Keratinocyte (primary cell): ENCODE data around the gene RAVER1. TPM values are rescaled to one million over a fixed set of nuclear protein-coding genes. Genes with fewer than 3 reads are reported as not detected.
"Not testable (repeated sequence)": the region's sequence is repeated elsewhere in the genome, so short reads cannot be mapped to it uniquely, and the experiment has no call there.

Experiments
- DNase-seq: peaks from one replicate; pipeline ENCODE4 v3.0.0-alpha.2; 2011; ENCODE audit warnings: low read depth, missing footprints, low spot score
- FAIRE-seq: peaks from 2 replicates; lab custom pipeline; 2011; peaks lifted over from hg19 to GRCh38; lab: Jason Lieb, UNC
- H2AFZ ChIP-seq: 2 replicates; pipeline ENCODE4 v1.6.0; 2012; ENCODE audit warnings: low read length, control low read depth, inconsistent platforms; ENCODE audit not compliant: control insufficient read depth
- H3K27ac ChIP-seq: 2 replicates; pipeline ENCODE4 v1.5.1; 2011; ENCODE audit warnings: low read length; ENCODE audit not compliant: control insufficient read depth, insufficient read depth
- H3K27me3 ChIP-seq: 3 replicates; pipeline ENCODE4 v1.6.0; 2011; ENCODE audit warnings: low read length; ENCODE audit not compliant: control insufficient read depth, insufficient read depth; ENCODE audit errors: extremely low read depth
- H3K36me3 ChIP-seq, 2 experiments: 2 replicates in 1 of 2; 3 replicates in 1 of 2; pipeline ENCODE4 v1.5.1; 2011; ENCODE audit warnings: low read length in 2 of 2, mild to moderate bottlenecking in 1 of 2; ENCODE audit not compliant: control insufficient read depth in 2 of 2, insufficient read depth in 2 of 2; ENCODE audit errors: extremely low read depth in 1 of 2
- H3K4me1 ChIP-seq: 3 replicates; pipeline ENCODE4 v1.5.1; 2011; ENCODE audit warnings: low read length; ENCODE audit not compliant: control insufficient read depth, insufficient read depth; ENCODE audit errors: extremely low read depth
- H3K4me2 ChIP-seq: 3 replicates; pipeline ENCODE4 v1.6.0; 2011; ENCODE audit warnings: low read depth, low read length; ENCODE audit not compliant: control insufficient read depth, insufficient read depth; ENCODE audit errors: extremely low read depth
- H3K4me3 ChIP-seq, 3 experiments: fragments of 200-600 bp in 1 of 3; sonication (generic) in 1 of 3; 2 replicates in 2 of 3; 3 replicates in 1 of 3; pipeline ENCODE4 v1.5.1; 2011 to 2016; ENCODE audit warnings: low read length in 3 of 3, mild to moderate bottlenecking in 3 of 3, control low read depth in 2 of 3, inconsistent platforms in 1 of 3, low read depth in 1 of 3, mixed read lengths in 1 of 3, mixed run types in 1 of 3, moderate library complexity in 1 of 3; ENCODE audit not compliant: control insufficient read depth in 2 of 3, insufficient read depth in 2 of 3; ENCODE audit errors: extremely low read depth in 1 of 3
- H3K79me2 ChIP-seq: 2 replicates; pipeline ENCODE4 v1.6.0; 2012; ENCODE audit warnings: low read length; ENCODE audit not compliant: control insufficient read depth, insufficient read depth
- H3K9ac ChIP-seq: 3 replicates; pipeline ENCODE4 v1.6.0; 2011; ENCODE audit warnings: low read length; ENCODE audit not compliant: control insufficient read depth, insufficient read depth; ENCODE audit errors: extremely low read depth
- H3K9me1 ChIP-seq: 3 replicates; pipeline ENCODE4 v1.6.0; 2011; ENCODE audit warnings: low read length; ENCODE audit not compliant: control insufficient read depth, insufficient read depth; ENCODE audit errors: extremely low read depth
- H3K9me3 ChIP-seq: 2 replicates; pipeline ENCODE4 v1.5.1; 2012; ENCODE audit warnings: low read depth, low read length; ENCODE audit not compliant: control insufficient read depth
- H4K20me1 ChIP-seq: 3 replicates; pipeline ENCODE4 v1.6.0; 2011; ENCODE audit warnings: low read length; ENCODE audit not compliant: control insufficient read depth, insufficient read depth; ENCODE audit errors: extremely low read depth
- CTCF ChIP-seq, 3 experiments: IDR thresholded peaks in 1 of 3; conservative IDR thresholded peaks in 1 of 3; optimal IDR thresholded peaks in 1 of 3; 2 replicates in 2 of 3; 3 replicates in 1 of 3; pipeline versions ENCODE3 to v1.5.1; 2011; ENCODE audit warnings: low read length in 3 of 3, mild to moderate bottlenecking in 3 of 3, moderate library complexity in 2 of 3, control low read depth in 1 of 3, inconsistent platforms in 1 of 3; ENCODE audit not compliant: insufficient read depth in 2 of 3; ENCODE audit errors: extremely low read depth in 1 of 3
- EZH2 ChIP-seq: IDR thresholded peaks from one replicate; pipeline ENCODE4 v1.6.1; 2012; ENCODE audit warnings: inconsistent platforms, mild to moderate bottlenecking, low read length, moderate library complexity
- dilution Hi-C: fragments of 300-500 bp; cut with MboI; formaldehyde crosslinking; loops from one replicate; pipeline ENCODE4 v1.7.0; 2020; ENCODE audit warnings: low sequenced_read_pairs; ENCODE audit not compliant: extremely low pct_ligation_motif_present
- polyA plus RNA-seq, 5 experiments: library from polyadenylated mRNA; depleted of rRNA in 3 of 5; stranded (reverse) in 3 of 5; stranded (forward) in 1 of 5; unstranded in 1 of 5; fragments of >200 nt; gene quantifications; 1 replicate in 1 of 5; 2 replicates in 3 of 5; 3 replicates in 1 of 5; pipeline versions ENCODE4 v1.2.1 to v1.2.3, GENCODE V29; 2011 to 2012; ENCODE audit warnings: missing spikeins in 2 of 5, low read depth in 1 of 5, low replicate concordance in 1 of 5

The RAVER1 gene
- polyA plus RNA-seq, 1 donor (not counting 4 experiments of a cell fraction or from before 2014, with no cell fraction given) = 0.84 TPM

GRCh38 chr19:10378124-10378523, 44.8 kb upstream of the RAVER1 start:
- Histone ChIP-seq H3K79me2 (peaks cover 10% of the 10 kb centered on the region), H3K36me3 (peaks cover 2 to 5% of the 10 kb centered on the region in 2 experiments), H3K27me3 (no peaks in the 10 kb centered on the region), H2AFZ (no peak overlapping the region), H3K4me3 (no peak overlapping the region), H3K9ac (no peak overlapping the region), H3K9me3 (no peaks in the 10 kb centered on the region), H4K20me1 (no peaks in the 10 kb centered on the region), H3K4me2 (no peak overlapping the region), H3K4me1 (peaks cover 8% of the 10 kb centered on the region), H3K9me1 (no peaks in the 10 kb centered on the region), H3K27ac (no peak overlapping the region)
- no peak for FAIRE-seq
- dilution Hi-C loops = no loop called here
- TF ChIP-seq CTCF (optimal IDR thresholded peaks at IDR 0.05 in 1 of 3, IDR thresholded peaks at IDR 0.05 in 1 of 3, conservative IDR thresholded peaks at IDR 0.05 in 1 of 3; ENCODE audit: extremely low read depth in 1 of 3, insufficient read depth in 2 of 3, low read length in 3 of 3) (no peak), EZH2 (no peak)
- no peak for DNase-seq

GRCh38 chr19:10377140-10377640, 43.9 kb upstream of the RAVER1 start:
- DNase-seq, H3K9me3 ChIP-seq, H3K4me3 ChIP-seq, H3K27ac ChIP-seq, H3K27me3 ChIP-seq, H3K4me1 ChIP-seq, H4K20me1 ChIP-seq, H3K9ac ChIP-seq, H3K4me2 ChIP-seq, H2AFZ ChIP-seq, dilution Hi-C loops, H3K36me3 ChIP-seq, H3K9me1 ChIP-seq, H3K79me2 ChIP-seq, FAIRE-seq: not testable (repeated sequence)

GRCh38 chr19:10374931-10375330, 41.6 kb upstream of the RAVER1 start:
- Histone ChIP-seq H3K4me3 (no peak overlapping the region), H3K36me3 (peaks cover 2 to 10% of the 10 kb centered on the region in 2 experiments), H3K9me3 (no peaks in the 10 kb centered on the region), H3K79me2 (peaks cover 6% of the 10 kb centered on the region), H3K27ac (no peak overlapping the region), H3K4me1 (peaks cover 3% of the 10 kb centered on the region), H3K4me2 (no peak overlapping the region), H4K20me1 (no peaks in the 10 kb centered on the region), H3K27me3 (no peaks in the 10 kb centered on the region), H3K9ac (no peak overlapping the region), H2AFZ (no peak overlapping the region), H3K9me1 (no peaks in the 10 kb centered on the region)
- no peak for DNase-seq
- FAIRE-seq = no peak
- dilution Hi-C loops = no loop called here
- TF ChIP-seq EZH2 (no peak), CTCF (optimal IDR thresholded peaks at IDR 0.05 in 1 of 3, IDR thresholded peaks at IDR 0.05 in 1 of 3, conservative IDR thresholded peaks at IDR 0.05 in 1 of 3; ENCODE audit: extremely low read depth in 1 of 3, insufficient read depth in 2 of 3, low read length in 3 of 3) (no peak)
